LNCaP clone FGC (cell line): ENCODE results near the gene CISD3.

ENCODE experiments used
- DNase-seq: peaks from one replicate; pipeline ENCODE4 v3.0.0-alpha.2; 2011; ENCODE audit warnings: low read depth
- H3K4me3 ChIP-seq: 2 replicates; pipeline ENCODE4 v1.5.1; 2011; ENCODE audit warnings: mild to moderate bottlenecking, low read depth, low read length, control low read depth
- CTCF ChIP-seq: IDR thresholded peaks from 2 replicates; pipeline ENCODE4 v1.5.1; 2012; ENCODE audit warnings: mild to moderate bottlenecking; ENCODE audit not compliant: control insufficient read depth, insufficient read depth; ENCODE audit errors: extremely low read depth

CISD3 gene

GRCh38 chr17:38728290-38728831 is 1.8 kb upstream of the CISD3 start:
- no peak overlapping the region for H3K4me3 ChIP-seq
- no peak for DNase-seq
- no peak for TF ChIP-seq CTCF

GRCh38 chr17:38729368-38729885 is 714 bp upstream of the CISD3 start:
- peak overlapping the region; percentile 52 for H3K4me3 ChIP-seq
- no peak for DNase-seq
- TF ChIP-seq CTCF: no peak

- no peak for TF ChIP-seq CTCF
- H3K4me3 ChIP-seq: peak overlapping the region; percentile 88
- peak; percentile 70 for DNase-seq
These were observed 612 bp downstream of the CISD3 start for GRCh38 chr17:38730526-38731379.

- TF ChIP-seq CTCF: no peak
- peak; percentile 75 for DNase-seq
- H3K4me3 ChIP-seq: peak overlapping the region; percentile 88
These were observed 1.6 kb downstream of the CISD3 start for GRCh38 chr17:38731526-38732294.

- no peak for TF ChIP-seq CTCF
- H3K4me3 ChIP-seq: peak overlapping the region; percentile 88; the same call in 1 of the 2 replicates
- peak; percentile 79 for DNase-seq
These were observed 2.5 kb downstream of the CISD3 start for GRCh38 chr17:38732376-38733281.

GRCh38 chr17:38733282-38733981 is 3.3 kb downstream of the CISD3 start:
- H3K4me3 ChIP-seq: no peak overlapping the region
- TF ChIP-seq CTCF: no peak
- no peak for DNase-seq
